ENCODE data around the gene MIPOL1.
"Not testable (repeated sequence)": the region's sequence is repeated elsewhere in the genome, so short reads cannot be mapped to it uniquely, and the experiment has no call there.

MIPOL1 gene

DNA sequence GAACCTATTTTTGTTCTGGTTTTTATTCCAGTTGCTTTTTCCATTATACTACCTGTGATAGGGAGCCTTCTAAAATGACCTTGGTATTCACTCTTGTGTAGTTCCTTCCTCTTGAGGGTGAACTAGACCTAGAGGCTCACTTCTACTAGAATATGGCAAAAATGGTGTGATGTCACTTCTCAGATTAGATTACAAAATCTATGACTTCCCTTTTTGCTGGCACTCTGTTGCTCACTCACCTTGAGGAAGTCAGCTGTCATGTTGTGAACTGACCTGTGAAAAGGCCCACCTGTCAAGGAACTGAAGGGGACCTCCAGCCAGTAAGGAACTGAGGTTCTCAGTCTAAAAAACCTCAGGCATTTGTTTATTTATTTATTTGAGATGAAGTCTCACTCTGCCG is 5.7 kb downstream of the MIPOL1 start:
- DNase-seq, result no peak
- Mint-ChIP-seq H3K9me3 (peaks cover 45% of the 10 kb centered on the region), H3K4me3 (no peak overlapping the region), H3K4me1 (peaks cover 14% of the 10 kb centered on the region), H3K27ac (no peak overlapping the region), H3K36me3 (ENCODE audit: low read depth) (peaks cover 56% of the 10 kb centered on the region), H3K27me3 (ENCODE audit: low read depth, poor library complexity) (peaks cover 2% of the 10 kb centered on the region)
- TF ChIP-seq, protein P1, sequence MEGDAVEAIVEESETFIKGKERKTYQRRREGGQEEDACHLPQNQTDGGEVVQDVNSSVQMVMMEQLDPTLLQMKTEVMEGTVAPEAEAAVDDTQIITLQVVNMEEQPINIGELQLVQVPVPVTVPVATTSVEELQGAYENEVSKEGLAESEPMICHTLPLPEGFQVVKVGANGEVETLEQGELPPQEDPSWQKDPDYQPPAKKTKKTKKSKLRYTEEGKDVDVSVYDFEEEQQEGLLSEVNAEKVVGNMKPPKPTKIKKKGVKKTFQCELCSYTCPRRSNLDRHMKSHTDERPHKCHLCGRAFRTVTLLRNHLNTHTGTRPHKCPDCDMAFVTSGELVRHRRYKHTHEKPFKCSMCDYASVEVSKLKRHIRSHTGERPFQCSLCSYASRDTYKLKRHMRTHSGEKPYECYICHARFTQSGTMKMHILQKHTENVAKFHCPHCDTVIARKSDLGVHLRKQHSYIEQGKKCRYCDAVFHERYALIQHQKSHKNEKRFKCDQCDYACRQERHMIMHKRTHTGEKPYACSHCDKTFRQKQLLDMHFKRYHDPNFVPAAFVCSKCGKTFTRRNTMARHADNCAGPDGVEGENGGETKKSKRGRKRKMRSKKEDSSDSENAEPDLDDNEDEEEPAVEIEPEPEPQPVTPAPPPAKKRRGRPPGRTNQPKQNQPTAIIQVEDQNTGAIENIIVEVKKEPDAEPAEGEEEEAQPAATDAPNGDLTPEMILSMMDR (IDR thresholded peaks at IDR 0.05), result no peak

DNA sequence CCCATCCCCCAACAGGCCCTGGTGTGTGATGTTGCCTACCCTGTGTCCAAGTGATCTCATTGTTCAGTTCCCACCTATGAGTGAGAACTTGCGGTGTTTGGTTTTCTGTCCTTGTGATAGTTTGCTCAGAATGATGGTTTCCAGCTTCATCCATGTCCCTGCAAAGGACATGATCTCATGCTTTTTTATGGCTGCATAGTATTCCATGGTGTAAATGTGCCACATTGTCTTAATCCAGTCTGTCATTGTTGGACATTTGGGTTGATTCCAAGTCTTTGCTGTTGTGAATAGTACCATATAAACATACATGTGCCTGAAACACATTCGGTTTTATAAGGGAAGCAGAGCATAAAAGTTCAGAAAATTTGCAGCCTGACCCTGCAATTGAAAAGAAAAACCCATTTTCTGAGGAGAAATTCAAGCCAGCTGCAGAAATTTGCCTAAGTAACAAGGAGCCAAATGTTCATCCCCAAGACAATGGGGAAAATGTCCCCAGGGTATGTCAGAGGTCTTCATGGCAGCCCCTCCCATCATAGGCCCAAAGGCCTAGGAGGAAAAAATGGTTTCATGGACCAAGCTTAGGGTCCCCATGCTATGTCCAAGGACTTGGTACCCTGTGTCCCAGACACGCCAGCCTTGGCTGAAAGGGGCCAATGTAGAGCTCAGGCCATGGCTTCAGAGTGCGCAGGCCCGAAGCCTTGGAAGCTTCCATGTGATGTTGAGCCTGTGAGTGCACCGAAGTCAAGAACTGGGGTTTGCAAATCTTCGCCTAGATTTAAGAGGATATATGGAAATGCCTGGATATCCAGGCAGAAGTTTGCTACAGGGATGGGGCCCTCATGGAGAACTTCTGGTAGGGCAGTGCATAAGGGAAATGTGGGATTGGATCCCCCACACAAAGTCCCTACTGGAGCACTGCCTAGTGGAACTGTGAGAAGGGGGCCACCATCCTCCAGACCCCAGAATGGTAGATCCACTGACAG is 8.2 kb downstream of the MIPOL1 start:
- Mint-ChIP-seq H3K9me3 (peaks cover 67% of the 10 kb centered on the region), H3K36me3 (ENCODE audit: low read depth) (peaks cover 75% of the 10 kb centered on the region)
- not testable (repeated sequence) for DNase-seq; H3K27me3 Mint-ChIP-seq (ENCODE audit: low read depth, poor library complexity); H3K27ac Mint-ChIP-seq; H3K4me3 Mint-ChIP-seq; H3K4me1 Mint-ChIP-seq

DNA sequence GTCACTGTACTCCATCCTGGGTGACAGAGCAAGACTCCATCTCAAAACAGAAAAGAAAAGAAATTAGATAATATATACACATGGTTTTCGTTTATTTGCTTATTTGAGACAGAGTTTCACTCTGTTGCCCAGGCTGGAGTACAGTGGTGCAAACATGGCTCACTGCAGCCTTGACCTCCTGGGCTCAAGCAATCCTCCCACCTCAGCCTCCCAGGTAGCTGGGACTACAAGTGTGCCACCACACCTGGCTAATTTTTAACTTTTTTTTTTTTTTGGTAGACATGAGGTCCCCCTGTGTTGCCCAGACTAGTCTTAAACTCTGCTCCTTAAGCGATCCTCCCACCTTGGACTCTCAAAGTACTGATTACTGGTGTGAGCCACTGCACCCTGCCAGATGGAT is 11.9 kb downstream of the MIPOL1 start:
- Mint-ChIP-seq H3K36me3 (ENCODE audit: low read depth) (peaks cover 88% of the 10 kb centered on the region), H3K9me3 (peaks cover 81% of the 10 kb centered on the region)
- not testable (repeated sequence) for DNase-seq; H3K27me3 Mint-ChIP-seq (ENCODE audit: low read depth, poor library complexity); H3K4me3 Mint-ChIP-seq; H3K27ac Mint-ChIP-seq; H3K4me1 Mint-ChIP-seq

DNA sequence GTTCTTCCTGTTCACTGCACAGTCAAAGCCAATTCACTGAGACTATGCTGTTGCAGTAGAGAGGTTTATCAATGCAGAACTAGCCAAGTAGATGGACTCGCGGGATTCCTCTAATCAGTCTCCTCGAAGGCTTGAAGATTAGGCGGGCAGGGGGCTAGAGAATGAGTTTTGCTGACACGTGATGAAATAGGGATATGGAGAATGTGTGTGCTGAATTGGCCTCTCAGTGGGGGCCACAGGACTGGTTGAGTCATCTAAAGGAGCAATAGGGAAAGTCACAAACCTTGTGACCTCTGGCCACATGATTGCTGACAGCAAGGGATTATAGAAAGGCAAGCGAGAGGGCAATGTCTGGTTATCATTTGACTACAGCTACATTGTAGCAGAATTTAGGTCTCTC is 12.7 kb downstream of the MIPOL1 start:
- peaks cover 79% of the 10 kb centered on the region for H3K9me3 Mint-ChIP-seq

DNA sequence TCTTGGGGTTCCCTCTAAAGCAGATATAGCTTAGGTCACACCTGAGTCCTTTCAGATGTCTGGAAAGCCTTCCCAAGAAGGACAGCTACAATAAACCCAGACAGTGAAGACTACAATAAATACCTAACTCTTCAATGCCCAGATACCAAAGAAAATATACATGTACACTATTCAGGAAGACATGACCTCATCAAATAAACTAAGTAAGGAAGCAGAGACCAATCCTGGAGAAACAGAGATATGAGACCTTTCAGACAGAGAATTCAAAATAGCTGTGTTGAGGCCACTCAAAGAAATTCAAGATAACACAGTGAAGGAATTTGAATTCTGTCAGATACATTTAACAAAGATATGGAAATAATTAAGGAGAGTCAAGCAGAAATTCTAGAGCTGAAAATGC is 15.3 kb downstream of the MIPOL1 start:
- Mint-ChIP-seq H3K36me3 (ENCODE audit: low read depth) (peaks cover 84% of the 10 kb centered on the region), H3K27me3 (ENCODE audit: low read depth, poor library complexity) (no peaks in the 10 kb centered on the region), H3K4me1 (no peaks in the 10 kb centered on the region), H3K27ac (no peak overlapping the region), H3K4me3 (no peak overlapping the region), H3K9me3 (peaks cover 78% of the 10 kb centered on the region)
- TF ChIP-seq, protein P1 (IDR thresholded peaks at IDR 0.05), result no peak
- no peak for DNase-seq

More for the DNA sequence above, 12.7 kb downstream of the MIPOL1 start:
- Mint-ChIP-seq H3K27me3 (ENCODE audit: low read depth, poor library complexity) (peaks cover 2% of the 10 kb centered on the region), H3K36me3 (ENCODE audit: low read depth) (peaks cover 88% of the 10 kb centered on the region), H3K4me1 (no peaks in the 10 kb centered on the region), H3K4me3 (no peak overlapping the region), H3K27ac (no peak overlapping the region)
- TF ChIP-seq, protein P1 (IDR thresholded peaks at IDR 0.05), result no peak
- DNase-seq, result no peak

DNA sequence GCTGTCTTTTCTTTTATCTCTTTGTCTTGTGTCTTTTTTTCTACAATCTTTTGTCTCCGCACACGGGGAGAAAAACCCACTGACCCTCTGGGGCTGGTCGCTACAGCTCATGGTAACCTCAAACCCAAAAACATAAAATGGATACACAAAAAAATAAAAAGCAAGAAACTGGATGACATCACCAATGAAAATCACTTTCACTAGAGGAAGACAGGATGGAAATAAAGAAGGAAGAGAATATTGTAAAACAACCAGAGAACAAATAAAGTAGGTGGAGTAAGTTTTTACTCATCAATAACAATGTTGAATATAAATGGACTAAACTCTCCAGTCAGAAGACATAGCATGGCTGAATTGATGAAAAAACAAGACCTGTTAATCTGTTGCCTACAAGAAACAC is 17.6 kb downstream of the MIPOL1 start:
- no peaks in the 10 kb centered on the region for H3K4me1 Mint-ChIP-seq
- no peak overlapping the region for H3K4me3 Mint-ChIP-seq
- DNase-seq, result no peak
- no peaks in the 10 kb centered on the region for H3K27me3 Mint-ChIP-seq (ENCODE audit: low read depth, poor library complexity)
- H3K27ac Mint-ChIP-seq, result no peak overlapping the region
- TF ChIP-seq, protein P1 (IDR thresholded peaks at IDR 0.05), result no peak
- H3K9me3 Mint-ChIP-seq, result peaks cover 75% of the 10 kb centered on the region
- peaks cover 84% of the 10 kb centered on the region for H3K36me3 Mint-ChIP-seq (ENCODE audit: low read depth)

DNA sequence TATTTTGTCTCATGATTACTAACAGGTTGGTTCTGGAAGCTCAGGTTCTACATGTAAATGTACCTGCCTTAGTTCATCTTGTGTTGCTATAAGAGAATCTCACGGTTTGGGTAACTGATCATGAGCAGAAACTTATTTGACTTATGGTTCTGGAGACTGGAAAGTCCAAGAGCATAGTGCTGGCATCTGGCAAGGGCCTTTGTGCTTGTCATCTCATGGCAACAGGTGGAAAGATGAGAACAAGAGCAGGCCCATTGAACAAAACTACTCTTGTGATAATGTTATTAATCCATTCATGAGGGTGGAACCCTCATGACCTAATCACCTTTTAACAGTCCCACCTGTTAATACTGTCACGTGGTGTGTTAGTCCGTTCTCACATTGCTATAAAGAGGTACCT is 23.3 kb downstream of the MIPOL1 start:
- TF ChIP-seq, protein P1 (IDR thresholded peaks at IDR 0.05), result no peak
- peaks cover 84% of the 10 kb centered on the region for H3K9me3 Mint-ChIP-seq
- no peak overlapping the region for H3K27ac Mint-ChIP-seq
- H3K27me3 Mint-ChIP-seq (ENCODE audit: low read depth, poor library complexity), result no peaks in the 10 kb centered on the region
- no peak overlapping the region for H3K4me3 Mint-ChIP-seq
- DNase-seq, result no peak
- peaks cover 82% of the 10 kb centered on the region for H3K36me3 Mint-ChIP-seq (ENCODE audit: low read depth)
- no peaks in the 10 kb centered on the region for H3K4me1 Mint-ChIP-seq
